H1 (cell line): ENCODE results near the gene CCDC7. TPM values are rescaled to one million over a fixed set of nuclear protein-coding genes. Genes with fewer than 3 reads are reported as not detected.

ENCODE experiments used
- CTCF ChIA-PET: fragments of 300-600 bp; sonication (Branson Sonifier 250); formaldehyde crosslinking; loops from one replicate; lab custom pipeline; 2021; ENCODE audit not compliant: partially characterized antibody; lab: Charles Lee
- POLR2A ChIA-PET: fragments of 300-600 bp; sonication (Branson Sonifier 250); formaldehyde crosslinking; loops from one replicate; lab custom pipeline; 2021; ENCODE audit warnings: inconsistent platforms; ENCODE audit not compliant: partially characterized antibody; lab: Charles Lee
- DNase-seq, 2 experiments: peaks; one replicate each; pipeline versions ENCODE4 v3.0.0 to v3.0.0-alpha.2; 2010 to 2022; ENCODE audit warnings: low spot score in 2 of 2, low read depth in 1 of 2, mixed read lengths in 1 of 2
- FAIRE-seq: peaks from 2 replicates; lab custom pipeline; 2011; peaks lifted over from hg19 to GRCh38; lab: Jason Lieb, UNC
- H2AFZ ChIP-seq: 2 replicates; pipeline ENCODE4 v1.8.1; 2012; ENCODE audit warnings: low read length, inconsistent platforms
- H2AK5ac ChIP-seq: 2 replicates; pipeline ENCODE4 v1.6.1; 2013; ENCODE audit warnings: low read depth, low read length
- H2BK120ac ChIP-seq: replicated peaks from 2 replicates; pipeline ENCODE3; 2013; ENCODE audit warnings: low read depth, low read length, inconsistent platforms
- H2BK12ac ChIP-seq: 2 replicates; pipeline ENCODE4 v1.6.1; 2013; ENCODE audit warnings: low read depth, low read length
- H2BK15ac ChIP-seq: 2 replicates; pipeline ENCODE4 v1.6.1; 2013; ENCODE audit warnings: low read length
- H2BK20ac ChIP-seq: 2 replicates; pipeline ENCODE4 v1.6.1; 2013; ENCODE audit warnings: low read length
- H2BK5ac ChIP-seq: 2 replicates; pipeline ENCODE4 v1.6.1; 2013; ENCODE audit warnings: low read depth, low read length
- H3K14ac ChIP-seq: 2 replicates; pipeline ENCODE4 v1.6.1; 2013; ENCODE audit warnings: inconsistent platforms; ENCODE audit not compliant: insufficient read length
- H3K18ac ChIP-seq: 2 replicates; pipeline ENCODE4 v1.6.1; 2013; ENCODE audit warnings: low read length; ENCODE audit errors: extremely low read depth
- H3K23ac ChIP-seq: 2 replicates; pipeline ENCODE4 v1.6.1; 2013; ENCODE audit warnings: inconsistent platforms; ENCODE audit not compliant: insufficient read length
- H3K23me2 ChIP-seq: 2 replicates; pipeline ENCODE4 v1.6.1; 2013; ENCODE audit warnings: low read depth, low read length
- H3K27ac ChIP-seq: 2 replicates; pipeline ENCODE4 v1.6.1; 2011; ENCODE audit warnings: low read depth, low read length, inconsistent platforms
- H3K27me3 ChIP-seq, 4 experiments: replicated peaks in 1 of 4; 1 replicate in 1 of 4; 2 replicates in 3 of 4; pipeline versions ENCODE4 v1.6.1 to v1.8.1; 2011 to 2013; ENCODE audit warnings: low read length in 3 of 4, mild to moderate bottlenecking in 3 of 4, inconsistent platforms in 2 of 4, mixed read lengths in 2 of 4, moderate library complexity in 1 of 4; ENCODE audit not compliant: control insufficient read depth in 3 of 4, insufficient read depth in 3 of 4; ENCODE audit errors: extremely low read depth in 1 of 4
- H3K36me3 ChIP-seq, 4 experiments: 2 replicates each; pipeline versions ENCODE4 v1.6.1 to v1.8.1; 2011 to 2013; ENCODE audit warnings: mild to moderate bottlenecking in 4 of 4, low read length in 3 of 4, moderate library complexity in 2 of 4, control low read depth in 1 of 4, inconsistent platforms in 1 of 4; ENCODE audit not compliant: insufficient read depth in 4 of 4, control insufficient read depth in 2 of 4
- H3K4ac ChIP-seq: replicated peaks from 2 replicates; pipeline ENCODE3; 2013; ENCODE audit warnings: low read length, low read depth, mixed read lengths, inconsistent platforms; ENCODE audit not compliant: insufficient read length
- H3K4me1 ChIP-seq, 4 experiments: replicated peaks in 1 of 4; 1 replicate in 1 of 4; 2 replicates in 3 of 4; pipeline versions ENCODE4 v1.6.1 to v1.8.1; 2011 to 2013; ENCODE audit warnings: low read length in 3 of 4, inconsistent platforms in 2 of 4, mixed read lengths in 1 of 4; ENCODE audit not compliant: insufficient read depth in 4 of 4, control insufficient read depth in 3 of 4
- H3K4me2 ChIP-seq, 2 experiments: 2 replicates each; pipeline versions ENCODE4 v1.6.1 to v1.8.1; 2011 to 2013; ENCODE audit warnings: low read depth in 2 of 2, low read length in 2 of 2, control low read depth in 1 of 2, inconsistent platforms in 1 of 2, mild to moderate bottlenecking in 1 of 2; ENCODE audit not compliant: insufficient read depth in 1 of 2
- H3K4me3 ChIP-seq, 4 experiments: fragments of 200-600, 300-600 bp in 1 of 4; sonication (generic), shearing (Covaris generic), sonication (Bioruptor Twin) in 1 of 4; 2 replicates each; pipeline versions ENCODE4 v1.5.1 to v1.8.1; 2011 to 2016; ENCODE audit warnings: low read length in 4 of 4, low read depth in 3 of 4, control low read depth in 2 of 4, inconsistent platforms in 2 of 4, mild to moderate bottlenecking in 2 of 4, mixed read lengths in 1 of 4, moderate library complexity in 1 of 4; ENCODE audit not compliant: insufficient read depth in 2 of 4; ENCODE audit errors: extremely low read depth in 1 of 4
- H3K56ac ChIP-seq: replicated peaks from 2 replicates; pipeline ENCODE3; 2013; ENCODE audit warnings: low read depth, mild to moderate bottlenecking, mixed read lengths, low read length, inconsistent platforms; ENCODE audit not compliant: insufficient read length
- H3K79me1 ChIP-seq: 2 replicates; pipeline ENCODE4 v1.6.1; 2013; ENCODE audit warnings: low read depth, low read length, control low read depth
- H3K79me2 ChIP-seq, 2 experiments: 2 replicates each; pipeline versions ENCODE4 v1.6.1 to v1.8.1; 2012 to 2013; ENCODE audit warnings: low read length in 2 of 2, mild to moderate bottlenecking in 2 of 2, inconsistent platforms in 1 of 2; ENCODE audit not compliant: insufficient read depth in 2 of 2, control insufficient read depth in 1 of 2
- H3K9ac ChIP-seq, 4 experiments: replicated peaks in 1 of 4; 1 replicate in 1 of 4; 2 replicates in 3 of 4; pipeline versions ENCODE4 v1.6.1 to v1.8.1; 2011 to 2013; ENCODE audit warnings: low read depth in 3 of 4, low read length in 3 of 4, control low read depth in 2 of 4, mild to moderate bottlenecking in 2 of 4, moderate library complexity in 2 of 4, inconsistent platforms in 1 of 4; ENCODE audit errors: extremely low read depth in 1 of 4
- H3K9me3 ChIP-seq, 2 experiments: 2 replicates each; pipeline versions ENCODE4 v1.6.1 to v1.8.1; 2012 to 2013; ENCODE audit warnings: mild to moderate bottlenecking in 2 of 2, moderate library complexity in 2 of 2, control low read depth in 1 of 2, inconsistent platforms in 1 of 2, low read depth in 1 of 2, low read length in 1 of 2, mixed read lengths in 1 of 2; ENCODE audit not compliant: insufficient read depth in 2 of 2
- H4K20me1 ChIP-seq, 2 experiments: replicated peaks in 1 of 2; 2 replicates each; pipeline versions ENCODE3 to v1.8.1; 2011 to 2013; ENCODE audit warnings: inconsistent platforms in 2 of 2, low read length in 2 of 2, mild to moderate bottlenecking in 1 of 2; ENCODE audit not compliant: insufficient read depth in 2 of 2, control insufficient read depth in 1 of 2
- H4K5ac ChIP-seq: 2 replicates; pipeline ENCODE4 v1.6.1; 2013; ENCODE audit warnings: low read length, low read depth, mixed read lengths, inconsistent platforms; ENCODE audit not compliant: insufficient read length
- H4K8ac ChIP-seq: 2 replicates; pipeline ENCODE4 v1.8.0; 2013; ENCODE audit warnings: mild to moderate bottlenecking, moderate library complexity, low read length, inconsistent platforms; ENCODE audit not compliant: insufficient read depth; ENCODE audit errors: extremely low read depth
- H4K91ac ChIP-seq: replicated peaks from 2 replicates; pipeline ENCODE3; 2013; ENCODE audit warnings: low read length, mixed read lengths, inconsistent platforms; ENCODE audit not compliant: insufficient read length
- ATF3 ChIP-seq: IDR thresholded peaks from 2 replicates; pipeline ENCODE4 v1.6.1; 2011; ENCODE audit warnings: low read depth, mild to moderate bottlenecking, low read length; ENCODE audit not compliant: insufficient read depth
- BACH1 ChIP-seq: IDR thresholded peaks from 2 replicates; pipeline ENCODE4 v1.6.1; 2012; ENCODE audit warnings: low read length, improper control_type of control experiment
- CHD2 ChIP-seq: IDR thresholded peaks from 2 replicates; pipeline ENCODE4 v1.6.1; 2012; ENCODE audit warnings: low read length, improper control_type of control experiment
- FOSL1 ChIP-seq: IDR thresholded peaks from 2 replicates; pipeline ENCODE4 v1.6.1; 2011; ENCODE audit warnings: mild to moderate bottlenecking, low read depth, low read length, moderate library complexity; ENCODE audit not compliant: insufficient read depth
- HDAC2 ChIP-seq, 2 experiments: fragments of 300-600 bp in 1 of 2; sonication (generic) in 1 of 2; IDR thresholded peaks; 2 replicates each; pipeline ENCODE4 v1.6.1; 2011 to 2012; ENCODE audit warnings: low read depth in 2 of 2, low read length in 2 of 2, mild to moderate bottlenecking in 2 of 2, moderate library complexity in 2 of 2, borderline replicate concordance in 1 of 2, inconsistent platforms in 1 of 2
- JUND ChIP-seq: IDR thresholded peaks from 2 replicates; pipeline ENCODE4 v1.6.1; 2011; ENCODE audit warnings: mild to moderate bottlenecking, improper control_type of control experiment, low read length
- KDM4A ChIP-seq: IDR thresholded peaks from one replicate; pipeline ENCODE4 v1.7.1; 2012; ENCODE audit warnings: low read depth, mild to moderate bottlenecking, moderate library complexity, low read length, inconsistent platforms; ENCODE audit not compliant: severe bottlenecking
- MAFK ChIP-seq: IDR thresholded peaks from 2 replicates; pipeline ENCODE4 v1.6.1; 2012; ENCODE audit warnings: low read depth, mild to moderate bottlenecking, improper control_type of control experiment, low read length
- MAX ChIP-seq: IDR thresholded peaks from 2 replicates; pipeline ENCODE4 v1.6.1; 2012; ENCODE audit warnings: inconsistent platforms
- POLR2AphosphoS5 ChIP-seq: IDR thresholded peaks from 2 replicates; pipeline ENCODE4 v1.6.1; 2011; ENCODE audit warnings: low read depth, low read length
- POU5F1 ChIP-seq: IDR thresholded peaks from 2 replicates; pipeline ENCODE4 v1.6.1; 2011; ENCODE audit warnings: low read depth, mild to moderate bottlenecking, low read length, moderate library complexity
- RXRA ChIP-seq: IDR thresholded peaks from 2 replicates; pipeline ENCODE4 v1.6.1; 2011; ENCODE audit warnings: low read depth, mild to moderate bottlenecking, low read length, moderate library complexity; ENCODE audit not compliant: insufficient read depth
- SAP30 ChIP-seq: fragments of 300-600 bp; sonication (generic); IDR thresholded peaks from 2 replicates; pipeline ENCODE4 v1.7.1; 2012; ENCODE audit warnings: low read length, moderate library complexity, mild to moderate bottlenecking, inconsistent platforms; ENCODE audit not compliant: insufficient read depth, insufficient replicate concordance
- SP2 ChIP-seq: IDR thresholded peaks from 2 replicates; pipeline ENCODE4 v1.6.1; 2012; ENCODE audit warnings: mild to moderate bottlenecking, low read length, inconsistent platforms
- SP4 ChIP-seq: IDR thresholded peaks from 2 replicates; pipeline ENCODE4 v1.6.1; 2012; ENCODE audit warnings: low read length, inconsistent platforms
- whole genome bisulfite sequencing, 2 experiments: shearing (Covaris generic) in 1 of 2; methylation state at CpG; one replicate each; pipeline versions ENCODE4 v1.1.6 to v1.1.7; 2013 to 2015; ENCODE audit warnings: low lambda C conversion rate in 2 of 2, mixed read lengths in 2 of 2, inconsistent platforms in 1 of 2, low coverage in 1 of 2, missing lambda C conversion rate in 1 of 2; ENCODE audit not compliant: insufficient replicate concordance in 2 of 2, insufficient coverage in 1 of 2, insufficient read length in 1 of 2; ENCODE audit errors: extremely low coverage in 1 of 2, missing lambda C conversion rate in 1 of 2; 5-methylcytosine and 5-hydroxymethylcytosine counted together
- polyA plus RNA-seq, 7 experiments: library from polyadenylated mRNA; depleted of rRNA in 3 of 7; stranded (reverse) in 5 of 7; unstranded in 2 of 7; fragments of >200 nt in 5 of 7; fragments of 200-250 nt in 2 of 7; gene quantifications; 1 replicate in 5 of 7; 2 replicates in 1 of 7; 4 replicates in 1 of 7; pipeline versions ENCODE4 v1.2.1 to v1.2.3, GENCODE V29; 2011 to 2013; ENCODE audit warnings: missing spikeins in 2 of 7, mixed read lengths in 2 of 7
- total RNA-seq: library from RNA; stranded (reverse); fragmentation: NEBNext Ultra II Directional; extraction: Animal tissue kit (Norgen Biotek cat#: 25700); gene quantifications from 2 replicates; pipeline ENCODE4 v1.2.1, GENCODE V29; 2021

CCDC7 gene
- total and polyA plus RNA-seq, 2 of the 8 experiments (the other 6 are each of a cell fraction or from before 2014, with no cell fraction given): 0.18 to 0.74 TPM

GRCh38 chr10:32854435-32854834, 408.5 kb downstream of the CCDC7 start:
- H2BK12ac ChIP-seq: no peak overlapping the region
- H3K9me3 ChIP-seq: no peaks in the 10 kb centered on the region
- H3K4me3 ChIP-seq: no peak overlapping the region
- H3K27ac ChIP-seq: no peak overlapping the region
- FAIRE-seq (no peak), DNase-seq (no peak)
- ChIA-PET POLR2A (no interaction called here), CTCF (no interaction called here)
- H3K18ac ChIP-seq: no peak overlapping the region
- no peaks in the 10 kb centered on the region for H3K79me2 ChIP-seq
- no peak overlapping the region for H2BK15ac ChIP-seq
- H4K8ac ChIP-seq: no peak overlapping the region
- no peak overlapping the region for H2BK5ac ChIP-seq
- H3K4me1 ChIP-seq: no peaks in the 10 kb centered on the region
- no peak overlapping the region for H2BK120ac ChIP-seq
- H3K36me3 ChIP-seq: no peaks in the 10 kb centered on the region
- H3K27me3 ChIP-seq: no peaks in the 10 kb centered on the region
- no peaks in the 10 kb centered on the region for H4K20me1 ChIP-seq
- no peak overlapping the region for H3K4ac ChIP-seq
- H4K5ac ChIP-seq: no peak overlapping the region
- 89% methylated on average over 2 of the region's 2 CpGs; no CpG with 5 or more reads in 1 of the 2 experiments for WGBS, 2 experiments
- H2BK20ac ChIP-seq: no peak overlapping the region
- no peaks in the 10 kb centered on the region for H3K79me1 ChIP-seq
- no peak overlapping the region for H2AFZ ChIP-seq
- no peak overlapping the region for H3K4me2 ChIP-seq
- H3K23me2 ChIP-seq: no peaks in the 10 kb centered on the region
- no peak overlapping the region for H3K23ac ChIP-seq
- no peak overlapping the region for H3K9ac ChIP-seq
- H3K56ac ChIP-seq: no peak overlapping the region
- no peak overlapping the region for H3K14ac ChIP-seq
- no peak overlapping the region for H2AK5ac ChIP-seq
- H4K91ac ChIP-seq: no peak overlapping the region
- TF ChIP-seq BACH1 (no peak), CHD2 (no peak), KDM4A (no peak), HDAC2 (IDR thresholded peaks at IDR 0.05; ENCODE audit: borderline replicate concordance in 1 of 2, low read depth in 2 of 2, low read length in 2 of 2) (no peak), RXRA (no peak), POU5F1 (no peak), SP2 (no peak), SP4 (no peak), SAP30 (no peak), ATF3 (no peak), POLR2AphosphoS5 (no peak), MAX (no peak), FOSL1 (no peak), JUND (no peak), MAFK (no peak)
